HG02884 (cell line): Measurements from ENCODE around the gene LRRC7.

Experiments used
- ATAC-seq: cut with Tn5 transposase; IDR thresholded peaks from one replicate; pipeline ENCODE4 v1.9.1; 2021; ENCODE audit warnings: mild to moderate bottlenecking, moderate library complexity; ENCODE audit not compliant: unreplicated experiment

LRRC7 gene

DNA sequence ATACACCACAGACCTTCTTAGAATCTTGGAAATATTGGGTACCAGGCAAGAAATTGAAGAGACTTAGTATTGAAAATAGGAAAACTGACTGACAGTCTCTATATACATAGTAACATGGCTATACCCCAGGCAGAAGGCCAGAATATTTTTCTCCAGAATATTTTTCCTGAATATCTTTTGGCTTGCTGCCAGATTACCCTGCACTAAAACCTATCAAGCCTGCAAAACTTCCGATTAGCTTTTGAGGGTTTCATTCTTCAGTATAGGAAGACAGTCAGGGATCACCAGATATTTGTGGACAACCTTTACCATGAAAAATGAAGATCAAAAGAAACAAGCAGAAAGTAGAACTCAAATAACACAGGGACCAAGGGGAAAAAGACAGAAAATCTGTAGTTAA is 187.9 kb downstream of the LRRC7 start:
- ATAC-seq = no peak

GRCh38 chr1:69765951-69766350 is 198.2 kb downstream of the LRRC7 start:
- ATAC-seq = no peak

DNA sequence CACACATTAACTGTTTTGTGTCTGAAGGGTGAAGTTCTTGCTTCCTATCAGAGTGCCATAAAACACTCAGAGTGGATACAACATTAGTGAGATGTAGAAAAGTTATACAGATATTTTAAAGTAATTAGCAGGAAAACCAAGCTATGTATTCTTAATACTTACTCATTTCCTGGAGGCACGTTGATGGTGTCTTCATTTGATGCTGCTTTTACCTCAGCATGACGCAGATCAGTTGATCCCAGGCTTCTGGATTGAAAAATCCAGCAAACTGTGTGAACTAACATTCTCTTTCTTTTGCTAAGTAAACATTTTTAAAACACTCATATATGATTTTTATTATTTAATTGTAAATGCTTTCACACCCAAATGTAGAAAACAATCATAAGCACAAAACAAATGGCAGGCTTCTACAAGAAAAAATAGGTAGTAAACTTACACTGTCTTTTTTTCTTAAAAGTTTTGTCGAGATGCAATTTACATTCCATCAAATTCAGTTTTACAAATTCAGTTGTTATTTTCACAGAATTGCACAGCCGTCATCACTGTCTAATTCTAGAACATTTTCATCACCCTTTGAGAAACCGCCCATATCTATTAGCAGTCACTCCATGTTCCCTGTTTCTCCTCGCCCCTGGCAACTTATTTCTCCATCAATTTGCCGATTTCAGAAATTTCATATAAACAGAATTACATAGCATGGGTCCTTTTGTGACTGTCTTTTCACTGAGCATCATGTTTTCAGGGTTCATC is 198.9 kb downstream of the LRRC7 start:
- no peak for ATAC-seq

DNA sequence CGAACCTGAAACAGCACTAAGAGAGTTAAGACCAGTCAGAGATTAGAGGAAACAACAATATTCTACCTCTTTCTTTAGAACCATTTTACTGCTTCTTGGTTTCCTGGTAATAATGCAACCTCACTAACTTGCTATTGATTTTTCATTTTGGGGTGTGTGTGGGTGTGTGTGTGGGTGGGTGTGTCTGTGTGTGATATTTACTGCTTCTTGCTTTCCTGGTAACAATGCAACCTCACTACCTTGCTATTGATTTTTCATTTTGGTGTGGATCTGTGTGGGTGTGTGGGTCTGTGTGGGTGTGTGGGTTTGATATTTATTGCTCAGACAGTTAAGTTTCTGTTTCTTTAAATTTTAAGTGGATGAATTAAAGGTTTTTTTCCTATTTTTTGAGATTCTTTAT is 208.8 kb downstream of the LRRC7 start:
- no peak for ATAC-seq

- ATAC-seq = no peak
These were observed 209.7 kb downstream of the LRRC7 start for GRCh38 chr1:69777423-69777822.

- no peak for ATAC-seq
These were observed 210.2 kb downstream of the LRRC7 start for GRCh38 chr1:69777971-69778370.

- no peak for ATAC-seq
These were observed 219.4 kb downstream of the LRRC7 start for GRCh38 chr1:69787151-69787550.

- no peak for ATAC-seq
These were observed 223.6 kb downstream of the LRRC7 start for GRCh38 chr1:69791311-69791710.

DNA sequence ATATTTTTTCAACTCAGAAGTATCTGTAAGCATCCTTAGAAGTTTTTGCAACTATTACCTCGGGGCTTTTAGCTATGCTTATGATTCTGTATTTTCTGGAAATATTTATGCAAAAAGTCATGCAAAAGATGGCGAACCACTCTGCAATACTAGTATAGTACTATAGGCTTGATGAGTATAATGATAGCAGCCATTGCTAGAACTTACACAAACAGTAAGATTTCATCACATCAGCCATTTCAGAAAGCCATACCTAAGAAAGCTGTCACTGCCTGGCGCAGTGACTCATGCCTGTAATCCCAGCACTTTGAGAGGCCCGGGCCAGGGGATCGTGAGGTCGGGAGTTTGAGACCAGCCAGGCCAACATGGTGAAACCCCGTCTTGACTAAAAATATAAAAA is 227.1 kb downstream of the LRRC7 start:
- ATAC-seq = no peak

DNA sequence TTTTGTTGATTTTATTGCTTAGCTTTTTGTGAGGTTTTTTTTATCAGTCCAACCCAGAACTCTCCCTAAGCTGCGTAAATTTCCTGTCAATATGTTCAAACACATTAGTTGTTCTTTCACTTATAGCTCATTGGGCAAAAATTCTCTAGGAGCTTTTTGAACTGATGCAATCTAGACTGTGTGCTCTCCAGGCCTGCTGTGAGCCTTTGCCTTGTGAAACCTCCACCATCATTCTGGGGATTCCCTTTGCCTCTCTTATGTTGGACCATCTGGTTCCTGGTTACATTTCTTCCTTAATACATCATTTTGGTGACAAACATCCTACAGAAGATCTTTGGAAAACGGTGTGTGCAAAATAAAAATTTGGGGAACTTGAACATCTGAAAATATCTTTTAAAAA is 247.2 kb downstream of the LRRC7 start:
- peak; percentile 52 for ATAC-seq

DNA sequence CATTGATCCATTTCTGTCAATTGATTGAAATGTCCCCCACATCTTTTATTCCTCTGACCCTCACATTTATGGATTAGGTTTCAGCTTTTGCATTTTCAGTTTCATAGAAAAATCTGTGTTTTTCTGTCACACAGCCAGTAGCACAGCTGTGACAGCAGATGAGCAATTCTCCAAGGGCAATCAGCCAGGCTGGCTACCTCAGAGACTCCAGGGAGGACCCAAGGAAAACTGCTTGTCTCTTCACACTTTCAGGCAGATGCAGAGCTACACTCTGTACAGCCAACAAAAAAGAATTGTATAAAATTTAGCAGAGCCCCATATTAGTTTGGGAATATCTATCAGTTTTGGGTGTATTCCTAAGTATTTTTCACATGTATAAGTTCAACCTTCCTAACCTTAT is 257.2 kb downstream of the LRRC7 start:
- no peak for ATAC-seq

GRCh38 chr1:69827732-69828131 is 260.0 kb downstream of the LRRC7 start:
- ATAC-seq = no peak

DNA sequence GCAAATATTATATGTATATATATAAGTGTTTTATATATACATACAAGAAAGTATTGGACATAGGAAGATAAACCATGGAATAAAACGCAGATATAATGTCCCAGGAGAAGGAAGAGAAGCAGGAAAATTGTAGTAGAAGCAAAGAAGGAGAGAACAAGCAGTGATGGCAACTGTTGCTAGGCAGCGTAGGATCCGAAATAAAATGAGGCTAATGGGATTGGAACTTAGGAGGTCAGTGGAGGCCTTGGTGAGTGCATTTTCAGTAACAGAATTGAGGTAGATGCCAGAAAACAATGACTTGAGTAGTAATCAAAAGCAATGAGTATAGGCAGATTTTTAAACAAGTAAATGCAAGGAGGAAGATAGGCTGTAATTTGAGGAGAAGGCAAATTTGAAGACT is 265.8 kb downstream of the LRRC7 start:
- no peak for ATAC-seq

GRCh38 chr1:69834336-69834735 is 266.6 kb downstream of the LRRC7 start:
- no peak for ATAC-seq

DNA sequence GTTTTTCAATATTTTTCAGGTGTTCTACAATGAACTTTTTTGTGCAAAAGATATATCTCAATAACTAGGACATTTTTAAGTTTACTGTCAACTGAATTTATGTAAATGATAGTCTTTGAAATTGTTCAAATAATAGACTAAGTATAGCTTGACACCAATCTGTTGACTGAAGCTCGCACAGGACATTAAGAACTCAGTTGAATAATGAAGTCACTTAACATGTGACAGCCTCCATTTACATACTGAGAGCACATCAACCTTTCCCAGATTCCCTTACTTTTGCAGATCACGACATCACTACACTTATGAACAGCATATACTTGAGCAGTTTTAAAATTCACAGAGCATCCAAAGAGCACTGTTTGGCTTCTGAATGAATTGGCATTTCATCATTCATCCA is 268.2 kb downstream of the LRRC7 start:
- ATAC-seq = no peak

DNA sequence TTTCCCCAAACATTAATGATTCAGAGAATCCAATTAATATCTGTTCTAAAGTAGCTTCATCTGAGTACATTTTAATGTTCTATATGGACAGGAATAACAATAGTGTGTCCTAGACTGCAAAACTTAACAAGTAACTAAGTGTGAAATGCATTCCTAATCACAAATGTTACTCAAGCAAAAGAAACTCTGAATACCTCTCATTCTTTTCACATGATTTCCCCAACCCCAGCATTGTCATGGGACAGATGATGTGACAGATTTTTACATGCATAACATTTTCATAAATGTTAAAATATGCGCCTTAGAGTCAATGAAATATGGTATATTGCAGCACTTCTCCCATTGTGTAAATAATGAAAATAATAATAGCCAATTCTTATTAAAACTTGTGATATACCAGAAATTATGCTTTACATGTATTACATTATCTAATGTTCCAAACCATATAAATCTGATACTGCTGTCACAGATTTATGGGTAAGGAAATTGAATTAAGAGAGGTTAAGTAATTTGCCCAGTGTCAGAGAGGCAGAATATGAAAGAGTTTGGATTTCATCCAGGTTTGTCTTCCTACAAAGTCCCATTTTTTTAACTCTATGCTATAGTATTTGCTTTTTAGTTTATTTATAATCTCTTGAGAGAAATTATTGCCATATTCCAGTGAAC is 269.4 kb downstream of the LRRC7 start:
- no peak for ATAC-seq

- ATAC-seq = no peak
These were observed 274.6 kb downstream of the LRRC7 start for GRCh38 chr1:69842326-69842725.

GRCh38 chr1:69845655-69846054 is 277.9 kb downstream of the LRRC7 start:
- no peak for ATAC-seq

DNA sequence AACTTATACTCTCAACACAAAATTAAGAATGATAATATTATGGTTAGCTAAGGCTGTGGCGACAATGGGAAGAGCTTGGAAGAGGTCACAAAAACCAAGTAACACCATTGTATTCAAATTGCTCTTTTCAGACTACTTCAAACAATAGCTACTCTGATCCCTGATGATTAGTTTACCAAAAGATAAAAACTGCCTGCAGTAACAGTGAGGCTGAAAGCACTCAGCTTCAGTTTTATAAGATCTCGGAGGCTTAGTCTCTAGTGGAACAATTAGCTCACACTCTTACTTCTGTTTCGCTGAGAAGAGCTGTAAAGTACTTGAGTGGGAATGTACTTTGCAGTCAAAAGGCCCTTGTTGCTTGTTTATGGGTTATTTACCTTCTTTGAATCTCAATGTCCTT is 278.5 kb downstream of the LRRC7 start:
- no peak for ATAC-seq

DNA sequence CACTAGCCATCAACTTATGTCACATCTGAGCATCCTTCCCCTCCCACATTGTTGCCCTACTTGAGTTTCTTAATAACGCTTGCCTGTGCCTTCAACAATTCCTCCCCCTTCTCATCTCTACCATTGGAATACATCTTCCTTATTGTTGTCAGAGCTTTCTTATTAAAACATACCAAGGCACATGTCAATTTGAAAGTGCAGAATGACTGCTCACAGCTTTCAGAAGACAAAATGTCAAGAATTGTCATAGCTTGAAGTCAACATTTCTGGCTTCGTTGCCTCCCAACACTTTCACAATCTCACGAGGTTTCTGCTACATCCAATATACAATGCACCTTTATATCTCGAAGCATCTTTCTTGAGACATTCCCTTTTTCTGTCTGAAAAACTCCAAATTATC is 279.9 kb downstream of the LRRC7 start:
- ATAC-seq = no peak

DNA sequence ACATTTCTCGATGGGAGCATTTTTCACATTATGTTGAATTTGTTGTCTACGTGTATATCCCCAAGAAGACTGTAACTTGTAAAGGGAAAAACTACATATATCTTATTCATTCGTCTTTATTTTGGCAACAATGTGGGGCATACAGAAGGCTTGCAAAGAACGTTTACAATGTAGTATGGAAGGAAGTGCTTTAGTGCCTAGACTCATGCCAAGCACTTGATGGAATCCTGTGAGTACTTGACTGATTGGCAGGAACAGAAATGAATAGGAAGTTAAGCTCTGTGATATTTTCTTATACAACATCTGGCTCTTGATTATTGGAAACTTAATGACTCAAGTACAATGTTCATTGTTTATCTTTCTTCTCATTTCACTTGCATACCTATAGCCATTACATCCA is 284.4 kb downstream of the LRRC7 start:
- no peak for ATAC-seq

- no peak for ATAC-seq
These were observed 285.0 kb downstream of the LRRC7 start for GRCh38 chr1:69852706-69853105.

DNA sequence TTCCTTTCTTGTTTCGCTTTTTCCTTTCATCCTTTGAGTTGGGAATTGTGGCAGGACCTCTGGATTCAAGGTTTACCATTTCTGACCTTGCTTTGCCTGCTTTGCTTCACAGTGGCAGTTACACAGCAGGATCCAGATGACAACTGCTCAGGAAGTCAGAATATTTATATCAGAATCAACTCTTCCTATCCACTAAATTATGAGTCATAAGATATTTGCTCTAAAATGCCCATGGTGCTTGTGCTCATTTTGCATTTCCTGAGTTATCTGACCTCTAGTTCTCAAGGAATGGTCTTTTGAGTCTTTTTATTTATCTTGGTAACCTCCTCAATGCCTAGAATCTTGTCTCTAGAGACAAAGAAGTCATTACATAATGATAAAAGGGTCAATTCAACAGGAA is 290.8 kb downstream of the LRRC7 start:
- ATAC-seq = no peak
